RWPE2 (cell line): ENCODE measurements around the gene PPHLN1.
A peak's percentile ranks its signal among the peaks of the same experiment; 100 is the strongest.

Experiments
- ATAC-seq: fragments of 200-7000 bp; cut with Tn5 transposase; 3 replicates; pipeline ENCODE4 v1.9.1; 2021; ENCODE audit warnings: low read depth
- DNase-seq: peaks from one replicate; pipeline ENCODE4 v3.0.0-alpha.2; 2020; ENCODE audit warnings: low spot score
- H3K27ac ChIP-seq: fragments of 450-650 bp; 2 replicates; pipeline ENCODE4 v1.5.1; 2017; ENCODE audit warnings: mild to moderate bottlenecking; ENCODE audit not compliant: poor library complexity, severe bottlenecking
- H3K27me3 ChIP-seq: fragments of 250-450 bp; sonication (Bioruptor Pico); 2 replicates; pipeline ENCODE4 v1.5.1; 2021; ENCODE audit warnings: mild to moderate bottlenecking, moderate library complexity; ENCODE audit not compliant: insufficient read depth, poor library complexity, severe bottlenecking
- H3K36me3 ChIP-seq: fragments of 250-450 bp; sonication (Bioruptor Pico); 2 replicates; pipeline ENCODE4 v1.5.1; 2020; ENCODE audit warnings: low read depth, mild to moderate bottlenecking, moderate library complexity
- H3K4me1 ChIP-seq: fragments of 250-450 bp; sonication (Bioruptor Pico); 2 replicates; pipeline ENCODE4 v1.5.1; 2021; ENCODE audit warnings: mild to moderate bottlenecking, moderate library complexity; ENCODE audit not compliant: insufficient read depth, poor library complexity, severe bottlenecking
- H3K4me3 ChIP-seq: fragments of 250-450 bp; sonication (Bioruptor Pico); 2 replicates; pipeline ENCODE4 v1.5.1; 2021; ENCODE audit warnings: mild to moderate bottlenecking, moderate library complexity; ENCODE audit not compliant: severe bottlenecking
- H3K9me3 ChIP-seq: fragments of 250-450 bp; sonication (Bioruptor Pico); 2 replicates; pipeline ENCODE4 v1.5.1; 2021; ENCODE audit warnings: mild to moderate bottlenecking, moderate library complexity; ENCODE audit not compliant: severe bottlenecking
- TF ChIP-seq, protein P1 (sequence below): fragments of 450-650 bp; IDR thresholded peaks from one replicate; pipeline ENCODE4 v1.5.1; 2017; ENCODE audit warnings: mild to moderate bottlenecking, moderate library complexity; ENCODE audit not compliant: poor library complexity, severe bottlenecking

PPHLN1 gene

DNA sequence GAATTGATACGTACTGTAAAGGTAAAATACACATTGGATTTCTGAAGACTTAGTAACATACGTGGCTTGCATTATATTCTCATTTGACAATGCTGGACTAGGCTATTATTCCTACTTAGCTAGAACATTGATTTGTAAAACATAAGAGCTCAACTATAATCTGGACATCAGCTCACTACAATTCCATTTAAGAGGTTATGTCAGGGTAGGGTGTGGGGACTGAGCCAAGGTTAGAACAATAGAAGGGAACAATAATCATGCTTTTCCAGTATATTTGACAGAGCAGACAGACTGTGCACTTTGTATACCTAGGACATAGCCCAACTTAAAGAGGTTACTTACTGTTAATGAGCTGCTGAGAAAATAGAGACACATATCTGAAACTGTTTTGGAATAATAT lies 10.9 kb upstream of the PPHLN1 start:
- no peaks in the 10 kb centered on the region for H3K27me3 ChIP-seq
- H3K4me3 ChIP-seq, result no peak overlapping the region
- peaks cover 53% of the 10 kb centered on the region for H3K36me3 ChIP-seq
- no peak for DNase-seq
- no peak overlapping the region for H3K27ac ChIP-seq
- H3K9me3 ChIP-seq, result no peaks in the 10 kb centered on the region
- no peaks in the 10 kb centered on the region for H3K4me1 ChIP-seq
- ATAC-seq, result no peak
- TF ChIP-seq, protein P1, sequence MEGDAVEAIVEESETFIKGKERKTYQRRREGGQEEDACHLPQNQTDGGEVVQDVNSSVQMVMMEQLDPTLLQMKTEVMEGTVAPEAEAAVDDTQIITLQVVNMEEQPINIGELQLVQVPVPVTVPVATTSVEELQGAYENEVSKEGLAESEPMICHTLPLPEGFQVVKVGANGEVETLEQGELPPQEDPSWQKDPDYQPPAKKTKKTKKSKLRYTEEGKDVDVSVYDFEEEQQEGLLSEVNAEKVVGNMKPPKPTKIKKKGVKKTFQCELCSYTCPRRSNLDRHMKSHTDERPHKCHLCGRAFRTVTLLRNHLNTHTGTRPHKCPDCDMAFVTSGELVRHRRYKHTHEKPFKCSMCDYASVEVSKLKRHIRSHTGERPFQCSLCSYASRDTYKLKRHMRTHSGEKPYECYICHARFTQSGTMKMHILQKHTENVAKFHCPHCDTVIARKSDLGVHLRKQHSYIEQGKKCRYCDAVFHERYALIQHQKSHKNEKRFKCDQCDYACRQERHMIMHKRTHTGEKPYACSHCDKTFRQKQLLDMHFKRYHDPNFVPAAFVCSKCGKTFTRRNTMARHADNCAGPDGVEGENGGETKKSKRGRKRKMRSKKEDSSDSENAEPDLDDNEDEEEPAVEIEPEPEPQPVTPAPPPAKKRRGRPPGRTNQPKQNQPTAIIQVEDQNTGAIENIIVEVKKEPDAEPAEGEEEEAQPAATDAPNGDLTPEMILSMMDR, result no peak

DNA sequence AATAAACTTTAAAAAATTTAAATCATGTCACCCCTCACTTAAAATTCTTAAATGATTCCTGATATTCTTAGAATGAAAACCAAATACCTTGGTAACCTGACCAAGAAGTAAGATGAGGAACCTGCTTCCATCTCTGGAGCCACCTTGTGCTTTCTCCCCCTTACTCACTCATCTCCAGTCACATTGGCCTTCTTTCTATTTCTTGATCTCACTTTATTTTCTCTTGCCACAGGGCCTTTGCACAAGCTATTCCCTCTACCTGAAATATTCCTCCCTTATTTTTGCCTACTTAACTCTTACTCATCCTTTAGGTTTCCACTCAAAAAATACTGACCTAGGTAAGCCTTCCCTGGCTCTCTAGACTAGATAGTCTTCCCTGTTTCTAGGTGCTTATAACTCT lies 5.2 kb upstream of the PPHLN1 start:
- ATAC-seq, result no peak
- Histone ChIP-seq H3K4me1 (no peaks in the 10 kb centered on the region), H3K9me3 (no peaks in the 10 kb centered on the region), H3K27me3 (no peaks in the 10 kb centered on the region), H3K4me3 (no peak overlapping the region), H3K27ac (no peak overlapping the region), H3K36me3 (peaks cover 45% of the 10 kb centered on the region)
- DNase-seq, result no peak
- TF ChIP-seq, protein P1, result no peak

DNA sequence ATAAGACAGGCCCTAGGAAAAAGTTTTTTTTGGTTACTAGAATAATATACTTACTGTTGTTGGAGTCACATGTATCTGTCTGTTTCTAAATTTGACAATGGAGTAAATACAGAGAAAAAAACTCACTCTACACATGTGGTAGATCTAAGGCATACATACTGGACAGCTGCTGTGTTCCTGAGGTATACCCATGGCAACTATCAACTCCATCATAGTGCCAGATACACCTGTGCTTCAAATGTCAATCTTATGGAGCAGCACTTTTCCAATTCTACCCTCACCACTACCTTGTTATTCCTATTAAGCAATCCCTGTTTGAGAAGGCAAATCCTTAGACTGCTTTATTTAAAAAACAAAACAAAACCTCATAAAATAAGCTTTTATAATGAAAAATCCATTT lies 3.4 kb upstream of the PPHLN1 start:
- ATAC-seq (no peak), DNase-seq (no peak)
- no peaks in the 10 kb centered on the region for H3K9me3 ChIP-seq
- H3K4me3 ChIP-seq, result no peak overlapping the region
- H3K27me3 ChIP-seq, result no peaks in the 10 kb centered on the region
- TF ChIP-seq, protein P1, result no peak
- peaks cover 35% of the 10 kb centered on the region for H3K36me3 ChIP-seq
- H3K27ac ChIP-seq, result no peak overlapping the region
- H3K4me1 ChIP-seq, result no peaks in the 10 kb centered on the region

DNA sequence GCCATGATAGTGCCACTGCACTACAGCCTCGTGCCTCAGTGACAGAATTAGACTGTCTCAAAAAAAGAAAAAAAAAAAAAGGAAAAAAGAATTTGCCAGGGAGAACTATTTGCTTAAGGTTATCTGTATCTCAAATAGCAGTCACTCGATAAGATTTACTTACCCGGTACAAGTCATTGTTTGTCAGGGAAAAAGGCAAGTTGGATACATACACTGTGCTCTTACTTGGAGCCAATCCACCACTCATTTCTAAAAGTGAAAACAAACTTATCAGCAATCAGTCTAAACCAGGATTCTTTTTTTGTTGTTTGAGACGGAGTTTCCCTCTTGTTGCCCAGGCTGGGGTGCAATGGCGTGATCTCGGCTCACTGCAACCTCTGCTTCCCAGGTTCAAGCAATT lies 2.1 kb upstream of the PPHLN1 start:
- Histone ChIP-seq H3K27ac (no peak overlapping the region), H3K4me1 (no peaks in the 10 kb centered on the region), H3K27me3 (no peaks in the 10 kb centered on the region), H3K4me3 (no peak overlapping the region), H3K9me3 (no peaks in the 10 kb centered on the region), H3K36me3 (peaks cover 40% of the 10 kb centered on the region)
- DNase-seq (no peak), ATAC-seq (no peak)
- TF ChIP-seq, protein P1, result no peak

DNA sequence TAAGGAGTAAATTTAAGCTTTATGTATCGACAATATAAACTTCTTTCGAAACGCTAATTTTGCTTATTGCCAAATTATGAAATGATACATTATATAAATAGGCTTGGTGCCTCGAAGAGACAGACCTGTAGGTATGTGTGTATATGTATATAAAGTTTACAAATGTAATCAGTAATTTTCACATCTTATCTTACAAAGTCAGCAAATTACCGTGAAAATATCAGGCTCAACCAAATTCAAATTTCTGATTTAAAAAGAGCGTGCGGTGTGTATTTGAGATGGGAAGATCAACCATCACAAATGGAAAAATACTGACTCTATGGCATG lies 678 bp upstream of the PPHLN1 start:
- Histone ChIP-seq H3K27me3 (no peaks in the 10 kb centered on the region), H3K9me3 (no peaks in the 10 kb centered on the region), H3K4me1 (no peaks in the 10 kb centered on the region), H3K4me3 (peak overlapping the region; percentile 77), H3K36me3 (peaks cover 45% of the 10 kb centered on the region), H3K27ac (peak overlapping the region; percentile 56)
- DNase-seq (no peak), ATAC-seq (no peak)
- TF ChIP-seq, protein P1, result no peak
